ENCODE data around the gene TINAGL1.

Gene TINAGL1

GRCh38 chr1:31570228-31570627, 6.1 kb upstream of the TINAGL1 start:
- Histone ChIP-seq H3K4me2 (ENCODE audit: low read depth, low read length, poor library complexity, severe bottlenecking) (no peak overlapping the region), H3F3A (ENCODE audit: low read depth) (no peaks in the 10 kb centered on the region), H3K36me3 (ENCODE audit: insufficient read depth, low read length) (no peaks in the 10 kb centered on the region), H3K79me2 (ENCODE audit: insufficient read depth, low read length) (no peaks in the 10 kb centered on the region), H4K20me1 (ENCODE audit: insufficient read depth, low read length, poor library complexity, severe bottlenecking) (no peaks in the 10 kb centered on the region), H3K9me3 (ENCODE audit: insufficient read depth, low read depth, low read length) (no peaks in the 10 kb centered on the region), H3K27me3 (ENCODE audit: insufficient read depth, low read length, poor library complexity, severe bottlenecking) (no peaks in the 10 kb centered on the region), H3K4me1 (ENCODE audit: insufficient read depth, low read length, poor library complexity, severe bottlenecking) (peaks cover 9% of the 10 kb centered on the region), H3K9me2 (replicated peaks; ENCODE audit: low read depth, low read length) (no peaks in the 10 kb centered on the region), H3K9ac (ENCODE audit: low read depth, low read length, poor library complexity, severe bottlenecking) (no peak overlapping the region), H2AFZ (ENCODE audit: low read length) (no peak overlapping the region), H3K4me3 (ENCODE audit: low read length, poor library complexity, severe bottlenecking) (no peak overlapping the region)
- TF ChIP-seq EZH2phosphoT487 (IDR thresholded peaks at IDR 0.05; ENCODE audit: borderline replicate concordance) = no peak
- TF ChIP-seq, protein P1, sequence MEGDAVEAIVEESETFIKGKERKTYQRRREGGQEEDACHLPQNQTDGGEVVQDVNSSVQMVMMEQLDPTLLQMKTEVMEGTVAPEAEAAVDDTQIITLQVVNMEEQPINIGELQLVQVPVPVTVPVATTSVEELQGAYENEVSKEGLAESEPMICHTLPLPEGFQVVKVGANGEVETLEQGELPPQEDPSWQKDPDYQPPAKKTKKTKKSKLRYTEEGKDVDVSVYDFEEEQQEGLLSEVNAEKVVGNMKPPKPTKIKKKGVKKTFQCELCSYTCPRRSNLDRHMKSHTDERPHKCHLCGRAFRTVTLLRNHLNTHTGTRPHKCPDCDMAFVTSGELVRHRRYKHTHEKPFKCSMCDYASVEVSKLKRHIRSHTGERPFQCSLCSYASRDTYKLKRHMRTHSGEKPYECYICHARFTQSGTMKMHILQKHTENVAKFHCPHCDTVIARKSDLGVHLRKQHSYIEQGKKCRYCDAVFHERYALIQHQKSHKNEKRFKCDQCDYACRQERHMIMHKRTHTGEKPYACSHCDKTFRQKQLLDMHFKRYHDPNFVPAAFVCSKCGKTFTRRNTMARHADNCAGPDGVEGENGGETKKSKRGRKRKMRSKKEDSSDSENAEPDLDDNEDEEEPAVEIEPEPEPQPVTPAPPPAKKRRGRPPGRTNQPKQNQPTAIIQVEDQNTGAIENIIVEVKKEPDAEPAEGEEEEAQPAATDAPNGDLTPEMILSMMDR (conservative IDR thresholded peaks at IDR 0.05; ENCODE audit: low read length) = no peak

GRCh38 chr1:31570906-31571305, 5.4 kb upstream of the TINAGL1 start:
- Histone ChIP-seq H3F3A (ENCODE audit: low read depth) (no peaks in the 10 kb centered on the region), H3K9ac (ENCODE audit: low read depth, low read length, poor library complexity, severe bottlenecking) (peak overlapping the region; percentile 4), H3K4me1 (ENCODE audit: insufficient read depth, low read length, poor library complexity, severe bottlenecking) (peaks cover 9% of the 10 kb centered on the region), H3K9me3 (ENCODE audit: insufficient read depth, low read depth, low read length) (no peaks in the 10 kb centered on the region), H3K4me3 (ENCODE audit: low read length, poor library complexity, severe bottlenecking) (no peak overlapping the region), H3K27me3 (ENCODE audit: insufficient read depth, low read length, poor library complexity, severe bottlenecking) (no peaks in the 10 kb centered on the region), H3K4me2 (ENCODE audit: low read depth, low read length, poor library complexity, severe bottlenecking) (no peak overlapping the region), H2AFZ (ENCODE audit: low read length) (no peak overlapping the region), H3K9me2 (replicated peaks; ENCODE audit: low read depth, low read length) (no peaks in the 10 kb centered on the region), H3K79me2 (ENCODE audit: insufficient read depth, low read length) (no peaks in the 10 kb centered on the region), H4K20me1 (ENCODE audit: insufficient read depth, low read length, poor library complexity, severe bottlenecking) (no peaks in the 10 kb centered on the region), H3K36me3 (ENCODE audit: insufficient read depth, low read length) (no peaks in the 10 kb centered on the region)
- no peak for TF ChIP-seq EZH2phosphoT487 (IDR thresholded peaks at IDR 0.05; ENCODE audit: borderline replicate concordance)
- TF ChIP-seq, protein P1 (conservative IDR thresholded peaks at IDR 0.05; ENCODE audit: low read length) = no peak

- no peaks in the 10 kb centered on the region for H3F3A ChIP-seq (ENCODE audit: low read depth)
- H3K79me2 ChIP-seq (ENCODE audit: insufficient read depth, low read length) = no peaks in the 10 kb centered on the region
- H3K9ac ChIP-seq (ENCODE audit: low read depth, low read length, poor library complexity, severe bottlenecking) = peak overlapping the region; percentile 4
- no peaks in the 10 kb centered on the region for H3K36me3 ChIP-seq (ENCODE audit: insufficient read depth, low read length)
- no peaks in the 10 kb centered on the region for H4K20me1 ChIP-seq (ENCODE audit: insufficient read depth, low read length, poor library complexity, severe bottlenecking)
- no peaks in the 10 kb centered on the region for H3K9me3 ChIP-seq (ENCODE audit: insufficient read depth, low read depth, low read length)
- no peak overlapping the region for H3K4me2 ChIP-seq (ENCODE audit: low read depth, low read length, poor library complexity, severe bottlenecking)
- H3K9me2 ChIP-seq (replicated peaks; ENCODE audit: low read depth, low read length) = no peaks in the 10 kb centered on the region
- no peaks in the 10 kb centered on the region for H3K27me3 ChIP-seq (ENCODE audit: insufficient read depth, low read length, poor library complexity, severe bottlenecking)
- no peak overlapping the region for H2AFZ ChIP-seq (ENCODE audit: low read length)
- TF ChIP-seq, protein P1 (conservative IDR thresholded peaks at IDR 0.05; ENCODE audit: low read length) = no peak
- no peak for TF ChIP-seq EZH2phosphoT487 (IDR thresholded peaks at IDR 0.05; ENCODE audit: borderline replicate concordance)
- H3K4me1 ChIP-seq (ENCODE audit: insufficient read depth, low read length, poor library complexity, severe bottlenecking) = peaks cover 9% of the 10 kb centered on the region
- H3K4me3 ChIP-seq (ENCODE audit: low read length, poor library complexity, severe bottlenecking) = no peak overlapping the region
Observed at GRCh38 chr1:31571340-31572295, 4.7 kb upstream of the TINAGL1 start.
